ENCODE results near the gene TUSC7. TPM values are rescaled to one million over a fixed set of nuclear protein-coding genes. Genes with fewer than 3 reads are reported as not detected.

The TUSC7 gene
- total RNA-seq, 6 donors from 2014 or later: not detected

DNA sequence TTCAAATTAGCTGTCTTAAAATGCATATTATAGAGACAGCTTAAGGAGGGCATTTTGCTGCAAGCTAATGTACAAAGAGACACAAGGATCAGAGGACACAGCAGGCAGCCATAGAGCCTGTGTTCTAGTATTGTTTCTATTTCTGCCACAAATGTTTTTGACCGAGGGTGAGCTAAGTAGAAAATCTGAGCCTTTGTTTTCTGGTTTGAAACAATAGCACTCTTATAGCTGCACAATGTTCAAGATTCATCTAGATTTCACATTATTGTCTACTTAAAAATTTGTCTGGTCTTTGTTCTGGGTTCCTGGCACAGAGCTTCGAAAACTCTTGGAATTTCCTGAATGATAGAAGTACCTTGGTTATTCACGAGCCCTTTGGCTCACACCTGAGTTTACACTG is 40.0 kb upstream of the TUSC7 start:
- Histone ChIP-seq H3K4me1 (no peaks in the 10 kb centered on the region), H3K9me3 (no peaks in the 10 kb centered on the region), H3K27ac (no peak overlapping the region), H3K36me3 (no peaks in the 10 kb centered on the region), H3K4me3 (no peak overlapping the region), H3K27me3 (no peaks in the 10 kb centered on the region)
- ATAC-seq (ENCODE audit: low FRiP score in 2 of 2): no peak
- TF ChIP-seq EP300 (IDR thresholded peaks at IDR 0.05) (no peak), POLR2A (IDR thresholded peaks at IDR 0.05) (no peak), CTCF (IDR thresholded peaks at IDR 0.05) (no peak), POLR2AphosphoS5 (IDR thresholded peaks at IDR 0.05) (no peak)
- DNase-seq: no peak
- WGBS, 2 donors: 62 to 79% methylated on average over 3 of the region's 3 CpGs

DNA sequence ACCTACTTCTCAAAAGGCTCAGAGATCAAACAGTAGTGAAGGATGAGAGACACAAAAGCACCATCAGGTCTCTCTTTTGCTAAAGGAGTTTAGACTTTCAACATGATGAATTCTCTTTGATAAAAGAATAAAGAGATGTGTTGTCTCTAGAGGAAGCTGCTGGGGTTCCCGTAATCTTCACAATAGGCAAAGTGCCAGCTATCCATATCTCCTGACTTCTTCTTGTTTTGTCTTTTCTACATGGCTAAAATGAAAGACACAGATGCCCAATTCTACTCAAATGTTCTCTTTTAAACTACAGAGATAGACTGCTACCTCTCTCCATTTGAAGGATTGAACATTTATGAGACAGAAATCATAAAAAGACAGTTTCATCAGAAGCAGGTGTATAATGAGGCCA is 38.4 kb upstream of the TUSC7 start:
- no peak for ATAC-seq (ENCODE audit: low FRiP score in 2 of 2)
- 42 to 62% methylated on average over 1 of the region's 1 CpG for WGBS, 2 donors

GRCh38 chr3:116678853-116679252 is 30.7 kb upstream of the TUSC7 start:
- 51 to 60% methylated on average over 13 of the region's 13 CpGs for WGBS, 2 donors
- peak in 1 of 2 donors; percentile 35 for DNase-seq

More for the DNA sequence above, 38.4 kb upstream of the TUSC7 start:
- Histone ChIP-seq H3K27ac (no peak overlapping the region), H3K27me3 (no peaks in the 10 kb centered on the region), H3K4me1 (no peaks in the 10 kb centered on the region), H3K36me3 (no peaks in the 10 kb centered on the region), H3K9me3 (no peaks in the 10 kb centered on the region), H3K4me3 (no peak overlapping the region)
- no peak for DNase-seq
- TF ChIP-seq POLR2A (IDR thresholded peaks at IDR 0.05) (no peak), CTCF (IDR thresholded peaks at IDR 0.05) (no peak), EP300 (IDR thresholded peaks at IDR 0.05) (no peak), POLR2AphosphoS5 (IDR thresholded peaks at IDR 0.05) (no peak)

DNA sequence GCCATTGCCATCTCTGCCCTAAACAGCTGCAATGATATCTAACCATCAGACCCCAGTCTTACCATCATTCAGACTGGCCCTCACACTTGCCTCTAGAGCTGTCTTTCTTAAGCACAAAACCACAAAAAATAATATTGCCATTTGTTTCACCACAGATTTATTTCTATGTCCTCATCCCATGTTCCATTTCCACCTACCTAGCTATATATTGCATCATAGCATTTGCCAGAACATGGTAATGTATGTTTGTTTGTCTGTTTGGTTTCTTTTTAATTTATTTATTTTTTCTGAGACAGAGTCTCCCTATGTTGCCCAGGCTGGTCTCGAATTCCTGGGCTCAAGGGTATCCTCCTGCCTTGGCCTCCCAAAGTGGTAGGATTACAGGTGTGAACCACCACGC is 18.5 kb upstream of the TUSC7 start:
- Histone ChIP-seq H3K4me1 (no peaks in the 10 kb centered on the region), H3K9me3 (no peaks in the 10 kb centered on the region), H3K36me3 (no peaks in the 10 kb centered on the region), H3K27ac (no peak overlapping the region), H3K4me3 (no peak overlapping the region), H3K27me3 (no peaks in the 10 kb centered on the region)
- DNase-seq (no peak), ATAC-seq (ENCODE audit: low FRiP score in 2 of 2) (no peak)
- TF ChIP-seq EP300 (IDR thresholded peaks at IDR 0.05) (no peak), POLR2AphosphoS5 (IDR thresholded peaks at IDR 0.05) (no peak), CTCF (IDR thresholded peaks at IDR 0.05) (no peak), POLR2A (IDR thresholded peaks at IDR 0.05) (no peak)
- WGBS, 2 donors: 71 to 89% methylated on average over 2 of the region's 2 CpGs

More at GRCh38 chr3:116678853-116679252, 30.7 kb upstream of the TUSC7 start:
- Histone ChIP-seq H3K27me3 (no peaks in the 10 kb centered on the region), H3K36me3 (no peaks in the 10 kb centered on the region), H3K27ac (no peak overlapping the region), H3K4me1 (no peaks in the 10 kb centered on the region), H3K4me3 (no peak overlapping the region), H3K9me3 (no peaks in the 10 kb centered on the region)
- ATAC-seq (ENCODE audit: low FRiP score in 2 of 2): peak in 1 of 2 donors; percentile 49
- TF ChIP-seq POLR2A (IDR thresholded peaks at IDR 0.05) (no peak), CTCF (IDR thresholded peaks at IDR 0.05) (no peak), EP300 (IDR thresholded peaks at IDR 0.05) (no peak), POLR2AphosphoS5 (IDR thresholded peaks at IDR 0.05) (no peak)

GRCh38 chr3:116701070-116701469 is 8.5 kb upstream of the TUSC7 start:
- ATAC-seq (ENCODE audit: low FRiP score in 2 of 2) (no peak), DNase-seq (no peak)
- no peak overlapping the region for H3K4me3 ChIP-seq
- H3K9me3 ChIP-seq: no peaks in the 10 kb centered on the region
- H3K4me1 ChIP-seq: no peaks in the 10 kb centered on the region
- no peaks in the 10 kb centered on the region for H3K36me3 ChIP-seq
- no peaks in the 10 kb centered on the region for H3K27me3 ChIP-seq
- H3K27ac ChIP-seq: no peak overlapping the region
- TF ChIP-seq CTCF (IDR thresholded peaks at IDR 0.05): no peak
- no peak for TF ChIP-seq EP300 (IDR thresholded peaks at IDR 0.05)
- no peak for TF ChIP-seq POLR2AphosphoS5 (IDR thresholded peaks at IDR 0.05)
- TF ChIP-seq POLR2A (IDR thresholded peaks at IDR 0.05): no peak
